Stimulated activated CD4-positive, alpha-beta T cell treated with anti-CD3 and anti-CD28 coated beads, Interleukin-2, amount 100 ng/mL, for 4 hours (primary cell): Measurements from ENCODE around the gene KDSR.

Experiments
- DNase-seq: peaks from one replicate; pipeline ENCODE4 v3.0.0-alpha.2; 2020; ENCODE audit warnings: low read depth

The KDSR gene, protein sequence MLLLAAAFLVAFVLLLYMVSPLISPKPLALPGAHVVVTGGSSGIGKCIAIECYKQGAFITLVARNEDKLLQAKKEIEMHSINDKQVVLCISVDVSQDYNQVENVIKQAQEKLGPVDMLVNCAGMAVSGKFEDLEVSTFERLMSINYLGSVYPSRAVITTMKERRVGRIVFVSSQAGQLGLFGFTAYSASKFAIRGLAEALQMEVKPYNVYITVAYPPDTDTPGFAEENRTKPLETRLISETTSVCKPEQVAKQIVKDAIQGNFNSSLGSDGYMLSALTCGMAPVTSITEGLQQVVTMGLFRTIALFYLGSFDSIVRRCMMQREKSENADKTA

DNA sequence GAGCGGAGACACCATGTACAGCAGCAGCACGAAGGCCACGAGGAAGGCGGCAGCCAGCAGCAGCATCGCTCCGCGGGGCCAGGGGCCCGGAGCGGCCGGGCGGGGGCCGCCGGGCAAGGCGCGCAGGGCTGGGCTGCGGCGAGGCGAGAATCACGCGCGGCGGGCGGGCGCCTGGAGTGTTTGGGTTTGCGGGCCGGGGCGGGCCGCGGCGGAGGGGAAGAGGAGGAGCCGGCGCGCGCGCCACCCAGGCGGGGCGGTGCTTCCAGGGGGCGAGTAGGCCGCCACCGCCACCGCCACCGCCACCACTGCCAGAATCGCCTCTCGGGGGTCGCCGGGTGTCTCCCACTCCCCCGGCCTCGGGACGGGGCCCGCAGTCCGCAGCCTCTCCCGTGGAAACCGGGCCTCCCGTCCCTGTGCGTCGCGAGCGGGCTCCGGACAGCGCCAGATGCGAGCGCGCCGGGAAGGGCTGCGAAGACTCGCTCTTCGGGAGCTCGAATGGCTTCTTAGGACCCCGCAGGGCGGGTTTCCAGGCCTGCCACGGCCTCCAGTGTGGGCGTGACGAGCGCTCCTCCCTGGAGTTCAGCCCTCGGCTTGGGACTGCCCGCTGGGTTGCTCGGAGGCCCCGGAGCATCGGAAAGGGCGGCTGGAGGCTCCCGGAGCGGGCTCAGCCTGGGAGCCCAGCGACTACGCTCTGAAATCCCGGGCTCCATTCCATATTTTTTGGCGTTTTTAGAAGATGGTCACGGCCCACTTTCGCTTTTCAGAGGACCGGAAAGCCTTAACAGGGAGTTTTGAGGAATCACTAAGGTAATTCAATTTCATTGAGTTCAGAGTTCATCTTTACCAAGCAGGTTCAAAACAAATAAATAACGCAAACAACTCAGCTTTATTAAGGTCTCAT, at the start of gene KDSR:
Gene KDSR (minus strand): TSS at position 154 of the 901 bp plus-strand sequence. CDS start 88 bp downstream, at position 66.
- peak; percentile 70 for DNase-seq

DNA sequence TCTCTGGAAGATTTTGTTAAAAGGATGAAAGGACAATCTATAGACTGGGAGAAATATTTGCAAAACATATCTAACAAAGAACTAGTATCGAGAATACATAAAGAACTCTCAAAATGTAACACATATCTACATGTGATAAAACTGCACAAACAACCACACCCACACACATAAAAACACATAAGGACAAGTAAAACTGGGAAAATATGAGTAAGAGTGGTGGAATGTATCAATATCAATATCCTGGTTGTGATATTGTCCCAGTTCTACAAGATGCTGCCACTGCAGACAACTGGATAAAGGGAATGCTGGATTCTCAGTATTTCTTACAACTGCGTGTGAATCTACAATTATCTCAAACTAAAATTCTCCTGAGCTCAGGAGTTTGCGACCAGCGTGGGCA, 45.9 kb upstream of the KDSR start:
- DNase-seq = no peak

DNA sequence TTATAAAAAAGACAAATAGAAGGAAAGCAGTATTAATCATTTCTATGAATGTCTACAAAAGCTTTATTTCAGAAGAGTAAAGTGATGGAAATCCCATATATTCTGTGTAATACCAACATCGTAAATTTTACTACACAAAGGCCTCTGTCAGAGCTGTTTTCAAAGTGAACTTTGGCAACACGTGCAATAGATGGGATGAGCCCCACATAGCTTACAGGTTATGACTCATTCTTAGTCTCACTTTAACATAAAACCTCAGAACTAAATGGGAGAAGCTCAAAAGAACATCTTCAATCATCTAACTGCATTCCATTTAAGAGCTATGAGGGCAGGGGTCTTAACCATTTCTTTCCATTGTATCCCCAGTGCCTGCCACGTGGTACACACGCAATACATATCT, 43.8 kb upstream of the KDSR start:
- no peak for DNase-seq

DNA sequence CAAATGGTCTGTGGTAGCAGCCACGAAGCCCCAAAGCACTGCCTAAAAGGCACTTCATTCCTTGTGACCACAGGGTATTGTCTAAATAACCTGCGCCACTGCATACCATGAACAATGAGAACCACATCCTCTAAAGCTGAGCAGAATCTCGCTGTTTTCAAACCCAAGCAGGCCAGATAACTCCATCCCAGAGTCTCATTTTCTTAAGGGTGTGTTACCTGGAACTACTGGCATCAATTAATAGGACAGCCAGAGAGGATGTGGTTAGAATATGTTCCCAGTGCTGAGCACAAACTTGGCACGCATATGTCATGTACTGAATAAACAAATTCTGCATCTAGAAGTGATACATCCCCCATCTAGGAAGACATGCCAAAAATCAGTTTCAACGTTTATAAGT, 42.3 kb upstream of the KDSR start:
- DNase-seq = no peak

DNA sequence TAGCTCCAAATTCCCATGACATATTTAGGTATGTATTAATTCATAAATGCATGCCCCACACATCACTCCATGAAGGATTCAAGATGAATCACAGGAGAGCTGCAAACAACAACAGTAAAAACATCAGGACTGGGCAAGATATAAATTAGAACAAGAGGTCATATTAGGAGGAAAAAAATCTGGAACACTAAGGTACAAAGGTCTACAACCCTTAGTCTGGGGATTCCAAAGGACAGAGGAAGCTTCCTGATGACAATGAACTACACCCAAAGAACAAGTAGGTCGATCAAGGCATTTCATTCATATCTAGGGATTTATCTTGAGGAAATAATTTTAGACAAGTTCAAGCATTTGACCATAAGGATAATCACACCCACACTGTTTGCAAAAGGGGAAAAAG, 40.7 kb upstream of the KDSR start:
- DNase-seq = no peak

DNA sequence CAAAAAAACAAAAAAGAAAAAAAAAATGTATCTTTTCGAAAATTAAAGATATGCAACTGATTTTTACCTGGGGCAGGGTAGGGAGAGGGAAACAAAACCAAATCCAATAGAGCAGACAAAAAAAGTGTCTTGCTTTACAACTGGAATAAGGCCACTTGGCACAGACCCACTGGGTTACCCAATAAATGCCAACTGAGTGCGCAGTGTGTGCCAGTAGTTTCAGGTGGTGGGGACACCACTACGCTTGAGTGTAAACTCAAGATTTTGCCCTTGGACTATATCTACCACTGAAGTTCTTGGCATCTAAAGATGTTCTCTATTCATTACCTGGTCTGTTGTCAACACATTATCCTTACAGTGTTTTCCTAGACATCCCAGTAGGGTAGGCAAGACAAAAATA, 39.0 kb upstream of the KDSR start:
- DNase-seq = no peak

DNA sequence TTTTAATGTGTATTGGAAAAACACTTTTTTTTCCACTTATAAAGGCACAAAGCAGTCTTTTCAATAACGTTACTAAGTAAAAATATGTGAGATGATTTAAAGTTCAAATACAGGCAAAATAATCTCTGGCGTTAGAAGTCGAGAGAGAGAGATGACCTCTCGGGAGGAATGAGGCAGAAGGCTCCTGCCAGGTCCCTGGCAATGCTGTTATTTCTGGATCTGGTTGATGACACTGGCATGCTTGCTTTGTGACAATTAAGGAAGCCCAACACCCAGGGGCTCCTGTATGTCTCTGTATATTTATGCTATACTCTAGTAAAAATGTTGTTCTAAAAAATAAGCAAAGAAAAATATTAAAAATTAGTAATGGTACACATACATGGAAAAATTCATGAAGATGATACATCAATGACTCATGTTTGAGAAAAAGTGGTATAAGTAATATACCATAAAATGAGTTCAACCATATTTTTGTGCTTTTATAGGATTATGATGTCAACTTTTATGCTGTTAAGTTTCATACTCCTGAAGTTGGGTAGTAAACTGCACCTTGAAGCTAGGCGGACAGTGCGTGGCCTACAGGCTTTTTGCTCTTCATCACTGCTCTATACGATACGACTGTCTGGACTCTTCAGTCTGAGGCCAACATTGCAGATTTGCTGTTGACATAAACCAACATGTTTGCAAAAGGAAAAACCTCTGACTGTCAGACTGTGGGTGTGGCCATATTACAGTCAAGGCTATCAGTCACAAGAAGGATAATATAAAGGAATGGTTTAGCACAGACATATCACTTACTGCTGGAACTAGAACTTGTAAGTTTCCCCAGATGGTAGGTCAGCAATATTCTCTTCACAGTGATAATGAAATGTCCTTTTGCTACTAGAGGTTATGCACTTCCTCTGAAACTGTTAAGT, 35.5 kb upstream of the KDSR start:
- DNase-seq = no peak

DNA sequence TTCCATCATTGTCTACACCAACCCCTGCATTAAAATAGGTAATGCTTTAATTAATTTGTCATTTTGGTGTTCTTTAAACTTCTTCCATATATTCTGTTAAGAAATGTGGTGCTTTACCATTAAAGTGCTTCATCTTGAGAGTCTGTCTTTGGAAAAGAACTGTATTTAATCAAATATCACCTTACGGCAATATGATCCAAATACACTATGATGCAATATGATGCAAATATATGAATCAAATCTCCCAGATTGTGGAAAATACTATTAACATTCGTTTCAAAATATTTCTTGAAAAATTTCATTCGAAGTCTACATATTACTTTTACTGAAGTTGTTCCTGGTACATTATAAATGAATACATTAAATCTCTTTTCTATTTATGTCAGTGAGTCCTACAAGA, 32.3 kb upstream of the KDSR start:
- no peak for DNase-seq

DNA sequence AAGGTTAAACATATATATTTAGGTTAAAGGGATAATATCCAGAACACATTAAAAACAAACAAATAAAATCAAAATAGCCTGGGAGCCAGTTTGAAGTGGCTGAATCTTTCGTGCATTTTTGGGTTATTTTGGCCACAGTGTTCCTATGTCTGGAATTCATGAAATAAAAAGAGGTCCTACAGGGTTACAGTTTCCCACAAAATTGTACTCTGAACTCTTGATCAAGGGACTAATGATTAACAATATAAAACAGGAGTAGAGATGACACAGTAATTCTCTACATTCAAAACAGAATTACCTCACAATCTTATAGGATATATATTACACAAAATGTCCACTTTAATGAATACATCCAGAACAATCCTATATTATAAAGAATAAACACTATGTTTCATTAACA, 30.3 kb upstream of the KDSR start:
- DNase-seq = no peak

DNA sequence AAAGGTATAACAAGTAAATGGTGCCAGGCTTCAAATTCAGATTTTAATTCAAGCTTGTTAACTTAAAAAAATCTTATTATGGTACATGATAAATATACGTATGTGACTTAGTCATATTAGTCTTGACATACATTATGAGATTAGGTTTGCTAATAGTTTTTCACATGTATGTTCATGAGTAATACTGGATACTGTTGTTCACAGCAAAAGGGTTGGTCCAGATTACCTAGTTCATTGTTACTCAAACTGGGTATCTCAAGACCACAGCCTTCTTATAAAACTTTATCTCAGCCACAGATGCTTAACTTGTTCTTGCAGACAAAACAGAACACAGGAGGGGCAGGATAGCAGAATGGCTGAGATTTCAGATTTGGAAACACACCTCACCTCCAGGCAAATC, 28.5 kb upstream of the KDSR start:
- no peak for DNase-seq

DNA sequence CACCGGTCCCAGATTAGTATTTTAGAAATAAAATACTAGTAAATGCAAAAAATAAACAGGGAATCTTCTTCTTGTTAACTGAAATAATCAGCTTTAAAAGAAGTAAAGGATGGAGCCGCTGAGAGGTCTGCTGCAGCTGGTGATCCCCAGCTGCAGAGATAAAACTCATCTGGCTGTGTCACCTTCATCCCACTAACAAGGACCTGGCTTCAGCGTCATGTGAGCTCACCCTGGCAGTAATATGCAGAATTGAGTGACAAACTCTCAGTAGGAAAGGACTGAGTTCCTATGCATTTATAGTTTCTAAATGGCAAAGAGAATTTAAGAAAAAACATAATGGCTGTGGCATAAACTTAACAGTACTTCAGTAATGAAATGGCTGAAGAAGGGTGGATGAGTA, 27.9 kb upstream of the KDSR start:
- no peak for DNase-seq

DNA sequence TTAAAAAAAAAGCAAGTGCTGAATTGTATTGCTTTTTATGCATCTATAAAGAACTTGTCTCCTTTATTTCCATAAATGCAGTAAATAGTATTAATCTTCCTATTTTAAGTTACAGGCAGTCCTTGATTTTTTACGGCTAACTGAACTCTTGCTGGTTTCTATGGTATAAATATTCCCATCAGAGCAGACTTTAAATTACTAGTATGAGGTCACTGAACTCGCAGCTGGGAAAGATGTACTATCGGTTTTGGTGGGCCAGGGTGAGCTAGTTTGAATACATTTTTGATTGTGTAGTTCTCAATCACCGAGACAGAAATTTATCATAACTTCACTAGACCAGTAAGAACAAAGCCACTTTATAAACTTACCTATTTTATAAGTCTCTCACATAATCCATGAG, 20.9 kb upstream of the KDSR start:
- no peak for DNase-seq

DNA sequence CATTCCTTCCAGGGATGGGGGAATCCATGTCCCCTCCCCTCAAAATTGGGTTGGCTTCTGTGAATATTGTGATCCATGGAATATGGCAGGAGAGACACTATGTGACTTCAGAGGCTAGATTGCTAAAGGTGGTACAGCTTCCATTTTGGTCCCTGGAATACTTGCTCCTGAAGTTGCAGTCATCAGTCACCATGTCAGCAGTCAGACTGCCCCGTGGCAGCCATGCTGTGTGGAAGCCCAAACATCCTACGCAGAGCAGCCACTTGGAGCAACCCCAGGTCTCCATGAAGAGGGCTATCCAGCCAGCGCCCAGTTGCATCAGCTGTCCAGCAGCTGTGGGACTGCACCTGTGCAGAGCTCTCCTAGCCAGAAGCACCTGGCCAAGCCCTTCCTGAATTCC, 15.8 kb upstream of the KDSR start:
- DNase-seq = no peak

DNA sequence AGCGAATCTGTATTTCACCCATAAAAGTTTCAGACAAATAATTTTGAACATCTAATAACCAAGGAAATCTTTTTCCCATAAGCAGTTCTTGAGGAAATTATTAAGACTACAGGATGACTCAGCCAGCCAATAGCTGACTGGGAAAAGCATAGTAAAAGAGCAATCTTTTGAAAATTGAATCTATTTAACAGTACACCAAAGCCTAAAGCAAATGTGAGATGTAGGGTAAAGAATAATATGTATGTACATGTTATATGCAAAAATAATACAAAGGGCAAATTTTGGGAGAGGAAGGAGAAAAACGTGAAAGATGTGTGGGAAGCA, 12.6 kb upstream of the KDSR start:
- DNase-seq = no peak

DNA sequence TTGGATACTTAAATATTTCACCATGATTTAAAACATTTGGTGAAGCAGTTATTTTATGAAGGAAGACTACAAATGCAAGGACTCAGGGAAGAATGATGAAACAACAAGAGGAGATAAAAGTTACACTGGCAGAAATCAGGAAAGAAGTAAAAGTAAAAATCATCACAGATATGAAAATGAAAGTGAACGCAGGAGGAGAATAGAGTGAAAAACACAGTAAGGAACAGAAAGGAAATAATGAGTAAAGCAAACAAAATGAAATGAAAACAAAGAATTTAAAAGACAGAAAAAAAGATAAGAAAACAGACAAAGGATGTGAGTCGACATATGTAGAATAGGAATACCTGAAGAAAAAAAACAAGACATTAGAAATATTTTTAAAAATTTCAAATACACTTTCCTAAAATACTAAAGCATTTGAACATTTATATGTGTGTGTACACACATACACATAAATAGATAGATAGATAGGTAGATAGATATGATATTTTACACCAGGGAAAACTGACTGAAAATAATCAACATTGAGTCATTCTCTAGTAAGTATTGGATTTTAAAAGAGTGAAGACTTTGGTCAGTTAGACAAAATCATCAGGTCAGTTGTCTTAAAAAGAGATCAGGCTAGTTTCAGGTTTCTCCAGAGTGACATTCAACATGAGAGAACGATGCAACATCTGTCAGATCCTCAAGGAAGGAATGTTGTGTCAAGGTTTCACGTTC, 12.1 kb upstream of the KDSR start:
- no peak for DNase-seq

DNA sequence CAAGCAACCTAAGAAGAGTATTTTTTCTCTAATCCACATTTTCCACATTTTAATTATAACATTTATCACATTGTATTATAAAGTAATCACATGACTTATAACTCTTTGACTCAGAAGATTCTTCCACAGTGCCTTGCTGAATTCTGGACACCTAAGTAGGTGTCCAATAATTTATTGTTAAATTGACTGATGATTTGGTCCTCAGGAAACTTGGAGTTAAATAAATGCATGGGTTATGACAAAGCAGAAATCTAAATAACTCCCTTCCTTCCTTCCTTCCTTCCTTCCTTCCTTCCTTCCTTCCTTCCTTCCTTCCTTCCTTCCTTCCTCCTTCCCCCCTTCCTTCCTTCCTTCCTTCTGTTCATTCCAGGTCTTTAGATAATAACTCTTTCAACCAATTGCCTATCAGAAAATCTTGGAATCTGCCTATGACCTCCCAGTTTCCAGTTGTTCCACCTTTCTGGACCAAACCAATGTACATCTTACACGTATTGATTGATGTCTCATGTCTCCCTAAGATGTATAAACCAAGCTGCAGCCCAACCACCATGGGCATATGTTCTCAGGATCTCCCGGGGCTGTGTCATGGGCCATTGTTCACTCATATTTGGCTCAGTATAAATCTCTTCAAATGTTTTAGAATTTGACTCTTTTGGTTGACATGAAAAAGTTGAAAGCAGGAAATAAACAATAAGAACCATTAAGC, 10.4 kb upstream of the KDSR start:
- DNase-seq = no peak

DNA sequence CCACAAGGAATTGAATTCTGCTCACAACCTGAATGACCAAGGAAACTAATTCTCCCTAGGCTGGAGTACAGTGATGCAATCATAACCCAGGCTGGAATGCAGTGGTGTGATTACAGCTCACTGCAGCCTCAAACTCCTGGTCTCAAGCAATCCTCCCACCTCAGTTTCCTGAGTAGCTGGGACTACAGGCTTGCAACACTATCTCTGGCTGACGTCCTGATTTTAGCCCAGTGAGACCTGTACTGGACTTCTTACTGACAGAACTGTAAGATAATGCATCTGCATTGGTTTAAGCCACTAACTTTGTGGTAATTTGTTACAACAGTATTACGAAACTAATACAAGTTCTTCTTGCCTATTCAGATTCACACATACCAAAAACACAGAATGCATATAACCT, 9.5 kb upstream of the KDSR start:
- no peak for DNase-seq

DNA sequence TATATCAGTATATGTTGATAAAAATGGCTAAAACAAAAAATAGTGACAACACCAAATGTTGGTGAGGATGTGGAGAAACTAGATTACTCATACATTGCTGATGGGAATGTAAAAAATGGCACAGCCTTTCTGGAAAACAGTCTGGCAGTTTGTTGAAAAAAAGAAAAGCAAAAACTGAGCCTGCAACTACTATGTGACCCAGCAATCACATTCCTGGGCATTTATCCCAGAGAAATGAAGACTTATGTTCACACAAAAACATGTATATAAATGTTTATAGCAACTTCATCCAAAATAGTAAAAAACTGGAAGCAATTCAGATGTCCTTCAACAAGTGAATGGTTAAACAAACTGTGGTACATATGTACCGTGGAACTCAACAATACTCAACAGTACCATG, 7.5 kb upstream of the KDSR start:
- DNase-seq = no peak

DNA sequence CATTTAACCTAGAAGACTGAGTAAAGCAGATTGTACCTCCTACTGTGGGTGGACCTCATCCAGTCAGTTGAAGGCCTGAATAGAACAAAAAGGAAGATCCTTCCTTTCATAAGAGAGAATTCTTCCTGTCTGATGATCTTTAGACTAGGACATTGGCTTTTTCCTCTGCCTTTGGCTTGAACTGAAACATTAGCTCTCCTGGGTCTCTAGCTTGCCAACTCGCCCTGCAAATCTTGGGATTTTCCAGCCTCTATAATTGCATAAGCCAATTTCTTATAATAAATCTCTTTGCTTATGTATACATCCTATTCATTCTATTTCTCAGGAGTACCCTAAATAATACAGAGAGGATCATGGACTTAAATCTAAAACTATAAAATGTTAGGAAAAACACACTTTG, 6.2 kb upstream of the KDSR start:
- DNase-seq = no peak

DNA sequence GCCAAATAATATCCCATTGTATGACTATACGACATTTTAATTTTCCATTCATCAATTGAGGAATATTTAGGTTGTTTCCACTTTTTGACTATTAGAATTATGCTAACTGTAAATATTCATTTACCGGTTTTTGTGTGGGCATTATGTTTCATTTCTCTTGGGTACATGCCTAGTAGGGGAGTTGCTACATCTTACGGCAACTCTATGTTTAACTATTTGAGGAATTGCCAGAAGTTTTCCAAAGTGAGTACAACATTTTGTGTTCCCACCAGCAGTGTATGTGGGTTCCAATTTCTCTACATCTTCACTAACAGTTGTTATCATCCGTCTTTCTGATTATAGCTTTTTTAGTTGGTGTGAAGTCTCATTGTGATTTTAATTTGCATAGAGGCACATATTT, 1.6 kb upstream of the KDSR start:
- DNase-seq = no peak
